Smooth muscle cell (in vitro differentiated cells): ENCODE measurements around the gene HS3ST5. TPM values are rescaled to one million over a fixed set of nuclear protein-coding genes. Genes with fewer than 3 reads are reported as not detected.
"Not testable (repeated sequence)": the region's sequence is repeated elsewhere in the genome, so short reads cannot be mapped to it uniquely, and the experiment has no call there.

Experiments
- DNase-seq: peaks from one replicate; lab custom pipeline; 2025; ENCODE audit not compliant: unreplicated experiment; lab: John Stamatoyannopoulos, UW
- H2AFZ ChIP-seq: fragments of 200-600 bp; sonication (generic); 2 replicates; pipeline ENCODE4 v1.6.0; 2016; ENCODE audit warnings: antibody characterized with exemption, low read depth, mild to moderate bottlenecking
- H3F3A ChIP-seq: fragments of 200-600 bp; sonication (generic); 2 replicates; pipeline ENCODE4 v1.6.0; 2017; ENCODE audit warnings: antibody characterized with exemption, low read depth
- H3K27ac ChIP-seq: fragments of 200-600 bp; sonication (generic); 2 replicates; pipeline ENCODE4 v1.5.1; 2016; ENCODE audit warnings: low read depth, mild to moderate bottlenecking
- H3K27me3 ChIP-seq: fragments of 200-600 bp; sonication (generic); 2 replicates; pipeline ENCODE4 v1.6.1; 2016; ENCODE audit warnings: low read depth, mild to moderate bottlenecking
- H3K36me3 ChIP-seq: fragments of 200-600 bp; sonication (generic); 2 replicates; pipeline ENCODE4 v1.5.1; 2016; ENCODE audit warnings: low read depth
- H3K4me1 ChIP-seq: fragments of 200-600 bp; sonication (generic); 2 replicates; pipeline ENCODE4 v1.5.1; 2016; ENCODE audit warnings: low read depth
- H3K4me2 ChIP-seq: fragments of 200-600 bp; sonication (generic); 2 replicates; pipeline ENCODE4 v1.6.0; 2016; ENCODE audit warnings: mild to moderate bottlenecking
- H3K4me3 ChIP-seq: fragments of 200-600 bp; sonication (generic); 2 replicates; pipeline ENCODE4 v1.5.1; 2016; ENCODE audit warnings: mild to moderate bottlenecking
- H3K79me2 ChIP-seq: fragments of 200-600 bp; sonication (generic); 2 replicates; pipeline ENCODE4 v1.6.0; 2016; ENCODE audit warnings: low read depth, mild to moderate bottlenecking
- H3K9ac ChIP-seq: fragments of 200-600 bp; sonication (generic); 2 replicates; pipeline ENCODE4 v1.6.0; 2016; ENCODE audit warnings: low read depth
- H3K9me3 ChIP-seq: fragments of 200-600 bp; sonication (generic); replicated peaks from 2 replicates; pipeline ENCODE4 v1.5.1; 2016; ENCODE audit warnings: low read depth
- H4K20me1 ChIP-seq: fragments of 200-600 bp; sonication (generic); 2 replicates; pipeline ENCODE4 v1.6.0; 2016; ENCODE audit warnings: low read depth
- CTCF ChIP-seq: fragments of 200-600 bp; sonication (generic); IDR thresholded peaks from 2 replicates; pipeline ENCODE4 v1.5.1; 2017; ENCODE audit warnings: borderline replicate concordance, mild to moderate bottlenecking, antibody characterized with exemption; ENCODE audit not compliant: insufficient read depth, poor library complexity, severe bottlenecking
- WGBS: methylation state at CpG from one replicate; pipeline ENCODE4 v1.1.7; 2016; ENCODE audit warnings: low lambda C conversion rate; 5-methylcytosine and 5-hydroxymethylcytosine counted together
- polyA plus RNA-seq: library from polyadenylated mRNA; unstranded; fragments of >200 nt; fragmentation: Nextera tagmentation; extraction: Ambion mirVana; gene quantifications from 2 replicates; pipeline ENCODE4 v1.2.1, GENCODE V29; 2016
- total RNA-seq: library from RNA; depleted of rRNA; stranded (reverse); fragments of >200 nt; gene quantifications from 2 replicates; pipeline ENCODE4 v1.2.3, GENCODE V29; 2014

Gene HS3ST5
- total and polyA plus RNA-seq, 2 experiments from 2014 or later = 0.18 to 0.25 TPM

GRCh38 chr6:114153448-114153847, 189.4 kb downstream of the HS3ST5 start:
- no peak for DNase-seq
- Histone ChIP-seq H3K79me2 (no peaks in the 10 kb centered on the region), H3K4me1 (no peaks in the 10 kb centered on the region), H3K27me3 (no peaks in the 10 kb centered on the region), H3K4me2 (no peak overlapping the region), H3K27ac (no peak overlapping the region), H3K9me3 (no peaks in the 10 kb centered on the region), H3K4me3 (no peak overlapping the region), H2AFZ (no peak overlapping the region), H4K20me1 (no peaks in the 10 kb centered on the region), H3K36me3 (no peaks in the 10 kb centered on the region), H3F3A (no peaks in the 10 kb centered on the region), H3K9ac (no peak overlapping the region)
- 91% methylated on average over 3 of the region's 3 CpGs for WGBS
- TF ChIP-seq CTCF = no peak

DNA sequence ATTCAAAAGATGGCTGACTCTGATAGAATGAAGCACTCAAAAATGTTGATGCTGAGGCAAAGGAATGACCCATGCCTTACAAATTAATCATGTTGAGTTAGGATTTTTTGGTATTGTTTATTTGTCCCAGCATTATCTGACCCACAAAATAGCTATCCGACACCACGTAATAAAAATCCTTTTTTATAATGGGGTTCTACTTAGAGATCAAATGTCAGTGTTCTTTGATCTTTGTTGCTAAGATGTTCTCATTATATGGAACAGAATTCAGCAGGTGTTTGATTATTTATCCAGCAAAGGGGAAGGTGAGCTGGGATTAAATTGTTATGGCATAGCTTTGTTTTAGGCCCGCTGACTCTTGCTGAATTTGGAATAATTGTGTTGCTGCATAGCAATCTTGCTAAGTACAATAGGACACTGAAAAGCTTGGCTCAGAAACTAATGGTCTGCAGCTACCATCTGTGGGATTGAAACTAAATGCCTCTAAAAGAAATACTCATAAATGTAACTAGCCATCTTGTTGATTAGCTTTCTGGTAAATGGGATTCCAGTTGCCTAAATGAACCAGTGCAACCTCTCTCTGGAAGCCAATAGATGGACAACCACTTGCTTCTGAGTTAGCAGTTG, 191.6 kb downstream of the HS3ST5 start:
- H2AFZ ChIP-seq = no peak overlapping the region
- DNase-seq = no peak
- H3K4me3 ChIP-seq = no peak overlapping the region
- no peaks in the 10 kb centered on the region for H3K9me3 ChIP-seq
- no peaks in the 10 kb centered on the region for H3K4me1 ChIP-seq
- no peak overlapping the region for H3K4me2 ChIP-seq
- H3K27me3 ChIP-seq = no peaks in the 10 kb centered on the region
- no peaks in the 10 kb centered on the region for H4K20me1 ChIP-seq
- 95% methylated on average over 3 of the region's 3 CpGs for WGBS
- H3F3A ChIP-seq = no peaks in the 10 kb centered on the region
- no peaks in the 10 kb centered on the region for H3K79me2 ChIP-seq
- no peak overlapping the region for H3K27ac ChIP-seq
- H3K9ac ChIP-seq = no peak overlapping the region
- TF ChIP-seq CTCF = no peak
- no peaks in the 10 kb centered on the region for H3K36me3 ChIP-seq

- not testable (repeated sequence) for H3K9ac ChIP-seq, DNase-seq, H3K4me2 ChIP-seq, H4K20me1 ChIP-seq, H3F3A ChIP-seq, H3K27me3 ChIP-seq, H2AFZ ChIP-seq, H3K4me3 ChIP-seq, H3K36me3 ChIP-seq, H3K9me3 ChIP-seq, H3K79me2 ChIP-seq, H3K4me1 ChIP-seq, H3K27ac ChIP-seq
Measured at GRCh38 chr6:114149182-114149581, 193.6 kb downstream of the HS3ST5 start.

GRCh38 chr6:114144887-114145851, 197.7 kb downstream of the HS3ST5 start:
- H3K4me1 ChIP-seq = peaks cover 5% of the 10 kb centered on the region
- no peaks in the 10 kb centered on the region for H3F3A ChIP-seq
- H3K9me3 ChIP-seq = no peaks in the 10 kb centered on the region
- no peaks in the 10 kb centered on the region for H3K36me3 ChIP-seq
- H3K79me2 ChIP-seq = no peaks in the 10 kb centered on the region
- no peak overlapping the region for H3K27ac ChIP-seq
- no peak overlapping the region for H3K4me3 ChIP-seq
- no peaks in the 10 kb centered on the region for H3K27me3 ChIP-seq
- H3K4me2 ChIP-seq = no peak overlapping the region
- no peak for TF ChIP-seq CTCF
- DNase-seq = no peak
- WGBS = 39% methylated on average over 9 of the region's 9 CpGs
- no peak overlapping the region for H3K9ac ChIP-seq
- no peaks in the 10 kb centered on the region for H4K20me1 ChIP-seq
- H2AFZ ChIP-seq = no peak overlapping the region
